Activated CD4-positive, CD25-positive, alpha-beta regulatory T cell treated with anti-CD3 and anti-CD28 coated beads, Interleukin-2, amount 50 U/mL, for 24 hours (primary cell): ENCODE measurements around the gene RUNX1.

ENCODE experiments used
- ATAC-seq, 2 donors: fragments of 150-1000 bp; cut with Tn5 transposase; one replicate each; pipeline ENCODE4 v1.10.0; 2021; ENCODE audit warnings: mild to moderate bottlenecking in 1 of 2, moderate library complexity in 1 of 2

RUNX1 gene

GRCh38 chr21:35035581-35035980 lies 13.5 kb downstream of the RUNX1 start:
- ATAC-seq = peak in 1 of 2 donors; percentile 4

- peak; percentile 51 to 63 for ATAC-seq
Measured at GRCh38 chr21:35035116-35035515, 14.0 kb downstream of the RUNX1 start.

- peak; percentile 19 to 31 for ATAC-seq
Measured at GRCh38 chr21:35034203-35034926, 14.7 kb downstream of the RUNX1 start.

- no peak for ATAC-seq
Measured at GRCh38 chr21:35032474-35033263, 16.4 kb downstream of the RUNX1 start.

GRCh38 chr21:35028451-35028978 lies 20.6 kb downstream of the RUNX1 start:
- ATAC-seq = no peak

- no peak for ATAC-seq
Measured at GRCh38 chr21:35027563-35028450, 21.3 kb downstream of the RUNX1 start.

GRCh38 chr21:35026617-35027562 lies 22.2 kb downstream of the RUNX1 start:
- ATAC-seq = peak; percentile 66 to 73

- ATAC-seq = no peak
Measured at GRCh38 chr21:35026153-35026500, 23.0 kb downstream of the RUNX1 start.

- no peak for ATAC-seq
Measured at GRCh38 chr21:35025206-35026152, 23.6 kb downstream of the RUNX1 start.

- ATAC-seq = peak; percentile 63 to 67
Measured at GRCh38 chr21:35024513-35024912, 24.6 kb downstream of the RUNX1 start.

- no peak for ATAC-seq
Measured at GRCh38 chr21:35024071-35024420, 25.1 kb downstream of the RUNX1 start.

GRCh38 chr21:35023396-35024070 lies 25.6 kb downstream of the RUNX1 start:
- no peak for ATAC-seq

GRCh38 chr21:35021546-35021945 lies 27.6 kb downstream of the RUNX1 start:
- no peak for ATAC-seq

GRCh38 chr21:35020902-35021301 lies 28.2 kb downstream of the RUNX1 start:
- ATAC-seq = peak; percentile 27 to 50

GRCh38 chr21:35020436-35020835 lies 28.7 kb downstream of the RUNX1 start:
- ATAC-seq = peak; percentile 34 to 49

- ATAC-seq = no peak
Measured at GRCh38 chr21:35019631-35020032, 29.5 kb downstream of the RUNX1 start.

GRCh38 chr21:35017256-35017655 lies 31.8 kb downstream of the RUNX1 start:
- no peak for ATAC-seq

GRCh38 chr21:35016517-35017188 lies 32.4 kb downstream of the RUNX1 start:
- ATAC-seq = no peak

- no peak for ATAC-seq
Measured at GRCh38 chr21:35016071-35016470, 33.0 kb downstream of the RUNX1 start.
